Measurements from ENCODE around the gene JMY. TPM values are rescaled to one million over a fixed set of nuclear protein-coding genes. Genes with fewer than 3 reads are reported as not detected.

Gene JMY
- total RNA-seq, 2 experiments from 2014 or later: 6.1 to 6.3 TPM

- Mint-ChIP-seq H3K27me3 (no peaks in the 10 kb centered on the region), H3K4me3 (no peak overlapping the region), H3K27ac (no peak overlapping the region), H3K36me3 (ENCODE audit: low read depth) (peaks cover 1% of the 10 kb centered on the region), H3K4me1 (ENCODE audit: low read depth) (no peaks in the 10 kb centered on the region), H3K9me3 (no peaks in the 10 kb centered on the region)
- DNase-seq (no peak), ATAC-seq (no peak)
- intact Hi-C loops (cut with micrococcal nuclease): no loop called here
- TF ChIP-seq, protein P1, sequence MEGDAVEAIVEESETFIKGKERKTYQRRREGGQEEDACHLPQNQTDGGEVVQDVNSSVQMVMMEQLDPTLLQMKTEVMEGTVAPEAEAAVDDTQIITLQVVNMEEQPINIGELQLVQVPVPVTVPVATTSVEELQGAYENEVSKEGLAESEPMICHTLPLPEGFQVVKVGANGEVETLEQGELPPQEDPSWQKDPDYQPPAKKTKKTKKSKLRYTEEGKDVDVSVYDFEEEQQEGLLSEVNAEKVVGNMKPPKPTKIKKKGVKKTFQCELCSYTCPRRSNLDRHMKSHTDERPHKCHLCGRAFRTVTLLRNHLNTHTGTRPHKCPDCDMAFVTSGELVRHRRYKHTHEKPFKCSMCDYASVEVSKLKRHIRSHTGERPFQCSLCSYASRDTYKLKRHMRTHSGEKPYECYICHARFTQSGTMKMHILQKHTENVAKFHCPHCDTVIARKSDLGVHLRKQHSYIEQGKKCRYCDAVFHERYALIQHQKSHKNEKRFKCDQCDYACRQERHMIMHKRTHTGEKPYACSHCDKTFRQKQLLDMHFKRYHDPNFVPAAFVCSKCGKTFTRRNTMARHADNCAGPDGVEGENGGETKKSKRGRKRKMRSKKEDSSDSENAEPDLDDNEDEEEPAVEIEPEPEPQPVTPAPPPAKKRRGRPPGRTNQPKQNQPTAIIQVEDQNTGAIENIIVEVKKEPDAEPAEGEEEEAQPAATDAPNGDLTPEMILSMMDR (IDR thresholded peaks at IDR 0.05): no peak
- POLR2A ChIA-PET: no interaction called here
- CTCF ChIA-PET: no interaction called here
Measured at GRCh38 chr5:79225441-79225840, 10.5 kb upstream of the JMY start.

DNA sequence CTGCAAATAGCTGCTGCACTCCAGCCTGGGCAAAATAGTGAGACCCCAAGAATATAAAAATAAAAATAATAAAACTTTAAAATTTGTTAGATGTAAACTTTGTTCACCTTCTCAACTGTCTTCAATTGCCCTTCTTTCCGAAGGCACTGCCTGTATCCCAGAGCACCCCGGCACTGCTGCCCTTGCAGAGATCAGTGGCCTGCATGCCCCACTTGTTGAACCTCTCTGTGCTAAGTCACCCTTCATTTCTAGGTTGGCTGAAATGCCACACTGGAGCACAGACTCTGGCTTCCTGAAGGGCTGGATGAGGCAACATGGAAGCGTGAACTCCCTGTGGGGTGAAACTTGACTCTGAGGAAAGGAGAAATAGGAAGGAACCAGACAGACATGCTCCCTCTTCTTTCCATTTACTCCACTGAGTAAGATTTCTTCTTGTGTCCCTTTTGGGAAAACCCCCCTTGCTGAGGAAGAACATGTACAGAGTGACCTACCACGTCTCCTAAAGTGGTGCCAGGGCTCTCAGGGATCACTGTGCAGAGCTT, 8.4 kb upstream of the JMY start:
- CTCF ChIA-PET: no interaction called here
- Mint-ChIP-seq H3K4me3 (no peak overlapping the region), H3K4me1 (ENCODE audit: low read depth) (no peaks in the 10 kb centered on the region), H3K9me3 (no peaks in the 10 kb centered on the region), H3K27me3 (no peaks in the 10 kb centered on the region), H3K36me3 (ENCODE audit: low read depth) (peaks cover 1% of the 10 kb centered on the region), H3K27ac (no peak overlapping the region)
- intact Hi-C loops (cut with micrococcal nuclease): no loop called here
- TF ChIP-seq, protein P1 (IDR thresholded peaks at IDR 0.05): no peak
- no peak for ATAC-seq
- POLR2A ChIA-PET: no interaction called here
- DNase-seq: no peak

- Mint-ChIP-seq H3K4me1 (ENCODE audit: low read depth) (no peaks in the 10 kb centered on the region), H3K27ac (peak overlapping the region; percentile 50), H3K36me3 (ENCODE audit: low read depth) (no peaks in the 10 kb centered on the region), H3K9me3 (no peaks in the 10 kb centered on the region), H3K27me3 (no peaks in the 10 kb centered on the region), H3K4me3 (no peak overlapping the region)
- CTCF ChIA-PET: interaction anchor here (1.3 kb wide), 1 partner anchor 97 kb away, joined by 5 read pairs; no protein-coding TSS in a partner anchor
- DNase-seq (peak; percentile 47), ATAC-seq (peak; percentile 85)
- intact Hi-C loops (cut with micrococcal nuclease): no loop called here
- TF ChIP-seq, protein P1 (IDR thresholded peaks at IDR 0.05): no peak
- POLR2A ChIA-PET: no interaction called here
Measured at GRCh38 chr5:79229357-79230174, 6.4 kb upstream of the JMY start.

DNA sequence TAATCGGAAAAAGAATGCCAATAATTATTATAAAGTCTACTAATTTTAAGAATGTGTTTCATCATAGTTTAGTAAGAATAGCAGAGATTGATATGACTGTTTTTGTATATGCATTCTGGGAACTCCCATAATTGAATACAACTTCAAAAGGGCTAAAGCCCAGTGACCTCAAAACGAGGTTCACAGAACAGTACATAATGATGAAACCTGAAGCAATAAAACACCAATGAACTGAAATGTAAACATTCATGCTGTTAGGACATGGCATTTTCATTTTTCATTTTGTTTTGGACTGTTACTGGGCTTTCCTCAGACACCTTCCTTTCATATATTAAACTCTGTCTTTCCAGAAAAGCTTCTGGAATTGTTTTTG, 684 bp upstream of the JMY start:
- ChIA-PET POLR2A (interaction anchor here (0.9 to 1.9 kb wide), 3 partner anchors 33 to 251 kb away, joined by 3 to 4 read pairs (median 3); no protein-coding TSS in a partner anchor), CTCF (interaction anchor here (0.9 to 1.9 kb wide), 3 partner anchors 32 to 251 kb away, joined by 3 to 10 read pairs (median 4); no protein-coding TSS in a partner anchor)
- ATAC-seq: peak; percentile 22

More for the DNA sequence above, 684 bp upstream of the JMY start:
- peak overlapping the region; percentile 98 for H3K4me3 Mint-ChIP-seq
- TF ChIP-seq, protein P1 (IDR thresholded peaks at IDR 0.05): no peak
- peak overlapping the region; percentile 97 for H3K27ac Mint-ChIP-seq
- intact Hi-C loops (cut with micrococcal nuclease): no loop called here
- DNase-seq: no peak
- peaks cover 3% of the 10 kb centered on the region for H3K36me3 Mint-ChIP-seq (ENCODE audit: low read depth)
- H3K9me3 Mint-ChIP-seq: no peaks in the 10 kb centered on the region
- peaks cover 16% of the 10 kb centered on the region for H3K4me1 Mint-ChIP-seq (ENCODE audit: low read depth)
- H3K27me3 Mint-ChIP-seq: no peaks in the 10 kb centered on the region

Data from activated CD8-positive, alpha-beta T cell treated with anti-CD3 and anti-CD28 coated beads for 36 hours (primary cell).